LNCaP clone FGC (cell line): ENCODE measurements around the gene TGFBRAP1.

Source experiments
- DNase-seq: peaks from one replicate; pipeline ENCODE4 v3.0.0-alpha.2; 2011; ENCODE audit warnings: low read depth
- H3K4me3 ChIP-seq: 2 replicates; pipeline ENCODE4 v1.5.1; 2011; ENCODE audit warnings: mild to moderate bottlenecking, low read depth, low read length, control low read depth
- TF ChIP-seq, protein P1 (sequence below): IDR thresholded peaks from 2 replicates; pipeline ENCODE4 v1.5.1; 2012; ENCODE audit warnings: mild to moderate bottlenecking; ENCODE audit not compliant: control insufficient read depth, insufficient read depth; ENCODE audit errors: extremely low read depth

Gene TGFBRAP1

DNA sequence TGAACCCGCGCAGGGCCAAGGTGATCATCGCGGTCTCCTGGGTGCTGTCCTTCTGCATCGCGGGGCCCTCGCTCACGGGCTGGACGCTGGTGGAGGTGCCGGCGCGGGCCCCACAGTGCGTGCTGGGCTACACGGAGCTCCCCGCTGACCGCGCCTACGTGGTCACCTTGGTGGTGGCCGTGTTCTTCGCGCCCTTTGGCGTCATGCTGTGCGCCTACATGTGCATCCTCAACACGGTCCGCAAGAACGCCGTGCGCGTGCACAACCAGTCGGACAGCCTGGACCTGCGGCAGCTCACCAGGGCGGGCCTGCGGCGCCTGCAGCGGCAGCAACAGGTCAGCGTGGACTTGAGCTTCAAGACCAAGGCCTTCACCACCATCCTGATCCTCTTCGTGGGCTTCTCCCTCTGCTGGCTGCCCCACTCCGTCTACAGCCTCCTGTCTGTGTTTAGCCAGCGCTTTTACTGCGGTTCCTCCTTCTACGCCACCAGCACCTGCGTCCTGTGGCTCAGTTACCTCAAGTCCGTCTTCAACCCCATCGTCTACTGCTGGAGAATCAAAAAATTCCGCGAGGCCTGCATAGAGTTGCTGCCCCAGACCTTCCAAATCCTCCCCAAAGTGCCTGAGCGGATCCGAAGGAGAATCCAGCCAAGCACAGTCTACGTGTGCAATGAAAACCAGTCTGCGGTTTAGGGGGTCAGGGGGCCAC, 87.1 kb downstream of the TGFBRAP1 start:
- no peak overlapping the region for H3K4me3 ChIP-seq
- TF ChIP-seq, protein P1, sequence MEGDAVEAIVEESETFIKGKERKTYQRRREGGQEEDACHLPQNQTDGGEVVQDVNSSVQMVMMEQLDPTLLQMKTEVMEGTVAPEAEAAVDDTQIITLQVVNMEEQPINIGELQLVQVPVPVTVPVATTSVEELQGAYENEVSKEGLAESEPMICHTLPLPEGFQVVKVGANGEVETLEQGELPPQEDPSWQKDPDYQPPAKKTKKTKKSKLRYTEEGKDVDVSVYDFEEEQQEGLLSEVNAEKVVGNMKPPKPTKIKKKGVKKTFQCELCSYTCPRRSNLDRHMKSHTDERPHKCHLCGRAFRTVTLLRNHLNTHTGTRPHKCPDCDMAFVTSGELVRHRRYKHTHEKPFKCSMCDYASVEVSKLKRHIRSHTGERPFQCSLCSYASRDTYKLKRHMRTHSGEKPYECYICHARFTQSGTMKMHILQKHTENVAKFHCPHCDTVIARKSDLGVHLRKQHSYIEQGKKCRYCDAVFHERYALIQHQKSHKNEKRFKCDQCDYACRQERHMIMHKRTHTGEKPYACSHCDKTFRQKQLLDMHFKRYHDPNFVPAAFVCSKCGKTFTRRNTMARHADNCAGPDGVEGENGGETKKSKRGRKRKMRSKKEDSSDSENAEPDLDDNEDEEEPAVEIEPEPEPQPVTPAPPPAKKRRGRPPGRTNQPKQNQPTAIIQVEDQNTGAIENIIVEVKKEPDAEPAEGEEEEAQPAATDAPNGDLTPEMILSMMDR = no peak
- DNase-seq = no peak

GRCh38 chr2:105241443-105241842, 88.1 kb downstream of the TGFBRAP1 start, which contains the start of gene GPR45:
Gene GPR45 (plus strand): TSS chr2:105241743. CDS start chr2:105241859, 116 bp downstream.
- no peak for DNase-seq
- TF ChIP-seq, protein P1 = no peak
- H3K4me3 ChIP-seq = no peak within 1 kb of the TSS

- TF ChIP-seq, protein P1 = no peak
- H3K4me3 ChIP-seq = no peak overlapping the region
- no peak for DNase-seq
These were observed 89.6 kb downstream of the TGFBRAP1 start for GRCh38 chr2:105239924-105240323.

GRCh38 chr2:105238664-105239240, 90.8 kb downstream of the TGFBRAP1 start:
- no peak for DNase-seq
- TF ChIP-seq, protein P1 = no peak

DNA sequence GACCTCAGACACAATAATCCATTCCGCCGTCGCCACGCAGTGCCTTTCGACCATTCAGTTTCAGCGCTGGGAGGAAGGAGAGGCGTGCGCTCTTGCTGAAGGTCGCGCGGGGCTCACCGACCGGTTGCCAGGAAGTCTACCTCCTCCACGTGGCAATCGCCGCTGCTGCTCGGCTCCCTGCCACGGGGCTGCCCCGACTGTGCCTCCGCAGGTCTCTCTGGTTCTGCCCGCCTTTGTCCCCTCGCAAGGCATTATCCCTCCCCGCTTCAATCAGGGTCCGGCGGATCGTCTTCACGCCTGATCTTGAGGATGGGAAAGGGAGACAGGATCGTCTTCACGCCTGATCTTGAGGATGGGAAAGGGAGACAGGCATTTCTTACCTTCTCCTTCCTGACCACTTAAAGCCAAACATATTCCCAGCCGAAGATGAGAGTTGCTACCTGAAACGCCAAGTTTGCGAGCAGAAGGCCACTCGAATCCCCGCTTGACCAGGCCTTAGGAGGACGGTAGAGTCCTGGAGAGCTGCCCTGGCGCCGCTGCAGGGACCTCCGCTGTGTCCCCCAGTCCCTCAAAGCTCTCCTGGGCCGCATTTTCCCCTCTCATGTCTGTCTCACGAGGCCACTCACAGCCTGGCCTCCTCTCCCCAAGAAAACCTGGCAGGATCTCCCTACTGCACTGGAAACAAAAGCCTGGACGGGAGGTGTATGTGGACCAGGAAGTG, 92.3 kb downstream of the TGFBRAP1 start:
- TF ChIP-seq, protein P1 = no peak
- DNase-seq = no peak
- H3K4me3 ChIP-seq = no peak overlapping the region

More at GRCh38 chr2:105238664-105239240, 90.8 kb downstream of the TGFBRAP1 start:
- no peak overlapping the region for H3K4me3 ChIP-seq

GRCh38 chr2:105236060-105236424, 93.5 kb downstream of the TGFBRAP1 start:
- DNase-seq = no peak
- TF ChIP-seq, protein P1 = no peak

More at GRCh38 chr2:105236060-105236424, 93.5 kb downstream of the TGFBRAP1 start:
- no peak overlapping the region for H3K4me3 ChIP-seq
